ENCODE results near the gene COL8A1.
"Not testable (repeated sequence)": the region's sequence is repeated elsewhere in the genome, so short reads cannot be mapped to it uniquely, and the experiment has no call there.

COL8A1 gene

GRCh38 chr3:99817047-99817436, 178.6 kb downstream of the COL8A1 start:
- peak; percentile 48 for DNase-seq

GRCh38 chr3:99817437-99818240, 179.2 kb downstream of the COL8A1 start, which contains the start of gene CMSS1:
CMSS1 (plus strand) TSS chr3:99817862.
- DNase-seq = peak; percentile 82

GRCh38 chr3:99818818-99819217, 180.4 kb downstream of the COL8A1 start:
- DNase-seq = no peak

- peak; percentile 40 for DNase-seq
Measured at GRCh38 chr3:99823723-99824711, 185.6 kb downstream of the COL8A1 start.

GRCh38 chr3:99825004-99825640, 186.7 kb downstream of the COL8A1 start:
- DNase-seq = peak; percentile 31

GRCh38 chr3:99829844-99830243, 191.4 kb downstream of the COL8A1 start:
- no peak for DNase-seq

GRCh38 chr3:99833617-99834205, 195.3 kb downstream of the COL8A1 start:
- DNase-seq = no peak

- no peak for DNase-seq
Measured at GRCh38 chr3:99834211-99834957, 196.0 kb downstream of the COL8A1 start.

GRCh38 chr3:99836681-99837080, 198.3 kb downstream of the COL8A1 start:
- DNase-seq = no peak

- DNase-seq = no peak
Measured at GRCh38 chr3:99837715-99838114, 199.3 kb downstream of the COL8A1 start.

- no peak for DNase-seq
Measured at GRCh38 chr3:99838755-99839154, 200.4 kb downstream of the COL8A1 start.

GRCh38 chr3:99839613-99840012, 201.2 kb downstream of the COL8A1 start:
- no peak for DNase-seq

GRCh38 chr3:99841949-99842348, 203.6 kb downstream of the COL8A1 start:
- not testable (repeated sequence) for DNase-seq

- DNase-seq = peak; percentile 27
Measured at GRCh38 chr3:99842826-99843589, 204.6 kb downstream of the COL8A1 start.

- DNase-seq = no peak
Measured at GRCh38 chr3:99843590-99844258, 205.3 kb downstream of the COL8A1 start.

- no peak for DNase-seq
Measured at GRCh38 chr3:99845331-99845730, 206.9 kb downstream of the COL8A1 start.

GRCh38 chr3:99845999-99846398, 207.6 kb downstream of the COL8A1 start:
- no peak for DNase-seq

GRCh38 chr3:99846477-99847160, 208.2 kb downstream of the COL8A1 start:
- no peak for DNase-seq

GRCh38 chr3:99848433-99848832, 210.0 kb downstream of the COL8A1 start:
- DNase-seq = no peak

All from DMS 273 treated with DMSO at 0.1 percent for 48 hours (cell line).